ENCODE data around the gene PRELID1. TPM values are rescaled to one million over a fixed set of nuclear protein-coding genes. Genes with fewer than 3 reads are reported as not detected.

The PRELID1 gene
- polyA plus RNA-seq, 3 donors = 264 to 510 (median 490) TPM

DNA sequence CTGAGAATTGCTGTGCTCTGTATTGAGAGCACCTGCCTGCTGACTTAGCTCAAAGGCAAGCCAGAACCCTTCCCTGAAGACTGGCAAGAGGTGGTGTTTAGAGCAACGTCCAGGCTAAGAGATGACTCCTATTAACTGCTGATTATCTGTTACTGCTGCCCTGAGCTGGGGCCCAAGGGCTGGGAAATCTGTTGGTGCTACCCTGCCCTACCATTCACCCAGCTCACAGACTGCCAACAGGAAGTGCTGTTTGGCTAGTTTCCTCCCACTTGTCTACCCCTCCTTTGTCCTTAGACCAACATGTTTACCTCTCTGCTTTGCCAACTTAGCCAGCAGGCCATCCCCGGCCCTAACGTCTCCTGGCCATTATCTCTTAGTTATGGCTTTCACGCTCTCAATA, 7.0 kb upstream of the PRELID1 start:
- Histone ChIP-seq H3K36me3 (replicated peaks in 1 of 2; ENCODE audit: control insufficient read depth in 1 of 2, insufficient read depth in 2 of 2, low read length in 2 of 2) (peaks cover 47 to 58% of the 10 kb centered on the region in 2 donors), H4K20me1 (ENCODE audit: insufficient read depth, low read length) (peaks cover 20% of the 10 kb centered on the region), H3K9ac (ENCODE audit: insufficient read depth, low read length, poor library complexity, severe bottlenecking) (no peak overlapping the region), H3K27me3 (ENCODE audit: control insufficient read depth in 2 of 2, insufficient read depth in 2 of 2, low read length in 2 of 2) (no peaks in the 10 kb centered on the region), H3K4me1 (ENCODE audit: control insufficient read depth in 1 of 2, insufficient read depth in 2 of 2, low read length in 2 of 2) (peaks cover 67 to 68% of the 10 kb centered on the region in 2 donors), H3K27ac (ENCODE audit: low read depth in 1 of 2, low read length in 2 of 2) (peak overlapping the region; percentile 22 to 65), H3K79me2 (ENCODE audit: insufficient read depth, low read length) (peaks cover 22% of the 10 kb centered on the region), H3K4me2 (replicated peaks; ENCODE audit: extremely low read depth, low read length, poor library complexity, severe bottlenecking) (peak overlapping the region; percentile 62), H3K9me3 (replicated peaks in 1 of 2; ENCODE audit: control insufficient read depth in 1 of 2, insufficient read depth in 1 of 2, low read length in 2 of 2) (no peaks in the 10 kb centered on the region), H2AFZ (ENCODE audit: insufficient read depth, low read depth, low read length, poor library complexity, severe bottlenecking) (no peak overlapping the region), H3K4me3 (replicated peaks in 1 of 3; ENCODE audit: low read depth in 2 of 3, low read length in 3 of 3) (peak overlapping the region in 1 of 3 experiments; percentile 34)
- intact Hi-C loops (cut with micrococcal nuclease) = no loop called here
- peak in 2 of 3 donors; percentile 28 to 39 for DNase-seq
- peaks cover 65 to 74% of the 10 kb centered on the region in 2 donors for H3K36me3 Mint-ChIP-seq
- no peaks in the 10 kb centered on the region for H3K9me3 Mint-ChIP-seq
- peak overlapping the region; percentile 57 to 87 (median 79) for H3K27ac Mint-ChIP-seq
- H3K27me3 Mint-ChIP-seq (ENCODE audit: low read depth in 3 of 3) = peaks cover 0 to 5% (median 0%) of the 10 kb centered on the region in 3 donors
- peaks cover 71% of the 10 kb centered on the region for H3K4me1 Mint-ChIP-seq
- peak overlapping the region; percentile 51 to 80 for H3K4me3 Mint-ChIP-seq
- TF ChIP-seq, protein P1, sequence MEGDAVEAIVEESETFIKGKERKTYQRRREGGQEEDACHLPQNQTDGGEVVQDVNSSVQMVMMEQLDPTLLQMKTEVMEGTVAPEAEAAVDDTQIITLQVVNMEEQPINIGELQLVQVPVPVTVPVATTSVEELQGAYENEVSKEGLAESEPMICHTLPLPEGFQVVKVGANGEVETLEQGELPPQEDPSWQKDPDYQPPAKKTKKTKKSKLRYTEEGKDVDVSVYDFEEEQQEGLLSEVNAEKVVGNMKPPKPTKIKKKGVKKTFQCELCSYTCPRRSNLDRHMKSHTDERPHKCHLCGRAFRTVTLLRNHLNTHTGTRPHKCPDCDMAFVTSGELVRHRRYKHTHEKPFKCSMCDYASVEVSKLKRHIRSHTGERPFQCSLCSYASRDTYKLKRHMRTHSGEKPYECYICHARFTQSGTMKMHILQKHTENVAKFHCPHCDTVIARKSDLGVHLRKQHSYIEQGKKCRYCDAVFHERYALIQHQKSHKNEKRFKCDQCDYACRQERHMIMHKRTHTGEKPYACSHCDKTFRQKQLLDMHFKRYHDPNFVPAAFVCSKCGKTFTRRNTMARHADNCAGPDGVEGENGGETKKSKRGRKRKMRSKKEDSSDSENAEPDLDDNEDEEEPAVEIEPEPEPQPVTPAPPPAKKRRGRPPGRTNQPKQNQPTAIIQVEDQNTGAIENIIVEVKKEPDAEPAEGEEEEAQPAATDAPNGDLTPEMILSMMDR (IDR thresholded peaks at IDR 0.05) = no peak
- 20% methylated on average over 1 of the region's 4 CpGs for WGBS (ENCODE audit: insufficient coverage)

DNA sequence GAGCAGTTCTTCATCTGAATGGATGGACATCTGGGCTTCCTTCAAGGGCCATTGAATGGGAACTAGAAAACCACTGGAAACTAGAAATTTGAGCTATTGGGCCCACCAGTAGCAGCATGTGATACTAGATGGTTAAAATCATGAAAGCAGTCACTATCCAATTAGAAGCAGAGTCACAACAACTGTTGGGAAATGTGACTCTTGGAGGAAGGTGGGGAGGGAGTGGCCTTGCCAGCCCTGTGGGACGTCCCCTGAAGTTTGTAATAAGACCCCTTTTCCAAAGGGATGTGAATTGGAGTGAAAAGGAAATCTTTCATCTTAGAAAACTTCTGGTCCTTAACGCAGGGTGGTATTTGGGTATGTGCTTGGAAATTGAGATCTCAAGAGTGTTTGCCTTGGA, 5.7 kb upstream of the PRELID1 start:
- H3K4me2 ChIP-seq (replicated peaks; ENCODE audit: extremely low read depth, low read length, poor library complexity, severe bottlenecking) = no peak overlapping the region
- peaks cover 78 to 81% of the 10 kb centered on the region in 2 donors for H3K4me1 ChIP-seq (ENCODE audit: control insufficient read depth in 1 of 2, insufficient read depth in 2 of 2, low read length in 2 of 2)
- TF ChIP-seq, protein P1 (IDR thresholded peaks at IDR 0.05) = no peak
- no CpG with 5 or more reads among the region's 2 CpGs for WGBS (ENCODE audit: insufficient coverage)
- H3K36me3 ChIP-seq (replicated peaks in 1 of 2; ENCODE audit: control insufficient read depth in 1 of 2, insufficient read depth in 2 of 2, low read length in 2 of 2) = peaks cover 42 to 56% of the 10 kb centered on the region in 2 donors
- peaks cover 36% of the 10 kb centered on the region for H3K79me2 ChIP-seq (ENCODE audit: insufficient read depth, low read length)
- Mint-ChIP-seq H3K27me3 (ENCODE audit: low read depth in 3 of 3) (peaks cover 0 to 5% (median 0%) of the 10 kb centered on the region in 3 donors), H3K27ac (peak overlapping the region in 4 of 7 donors; percentile 30 to 96 (median 60)), H3K9me3 (no peaks in the 10 kb centered on the region), H3K4me1 (peaks cover 81% of the 10 kb centered on the region), H3K36me3 (peaks cover 61 to 71% of the 10 kb centered on the region in 2 donors), H3K4me3 (no peak overlapping the region)
- no peak overlapping the region for H3K27ac ChIP-seq (ENCODE audit: low read depth in 1 of 2, low read length in 2 of 2)
- no peak overlapping the region for H2AFZ ChIP-seq (ENCODE audit: insufficient read depth, low read depth, low read length, poor library complexity, severe bottlenecking)
- no peak overlapping the region for H3K4me3 ChIP-seq (replicated peaks in 1 of 3; ENCODE audit: low read depth in 2 of 3, low read length in 3 of 3)
- peaks cover 23% of the 10 kb centered on the region for H4K20me1 ChIP-seq (ENCODE audit: insufficient read depth, low read length)
- no peaks in the 10 kb centered on the region for H3K27me3 ChIP-seq (ENCODE audit: control insufficient read depth in 2 of 2, insufficient read depth in 2 of 2, low read length in 2 of 2)
- DNase-seq = no peak
- H3K9me3 ChIP-seq (replicated peaks in 1 of 2; ENCODE audit: control insufficient read depth in 1 of 2, insufficient read depth in 1 of 2, low read length in 2 of 2) = no peaks in the 10 kb centered on the region
- intact Hi-C loops (cut with micrococcal nuclease) = no loop called here
- no peak overlapping the region for H3K9ac ChIP-seq (ENCODE audit: insufficient read depth, low read length, poor library complexity, severe bottlenecking)

All from CD14-positive monocyte (primary cell).